H1 (cell line): Measurements from ENCODE around the gene PTMA. TPM values are rescaled to one million over a fixed set of nuclear protein-coding genes. Genes with fewer than 3 reads are reported as not detected.

Source experiments
- CTCF ChIA-PET: fragments of 300-600 bp; sonication (Branson Sonifier 250); formaldehyde crosslinking; loops from one replicate; lab custom pipeline; 2021; ENCODE audit not compliant: partially characterized antibody; lab: Charles Lee
- POLR2A ChIA-PET: fragments of 300-600 bp; sonication (Branson Sonifier 250); formaldehyde crosslinking; loops from one replicate; lab custom pipeline; 2021; ENCODE audit warnings: inconsistent platforms; ENCODE audit not compliant: partially characterized antibody; lab: Charles Lee
- DNase-seq, 2 experiments: peaks; one replicate each; pipeline versions ENCODE4 v3.0.0 to v3.0.0-alpha.2; 2010 to 2022; ENCODE audit warnings: low spot score in 2 of 2, low read depth in 1 of 2, mixed read lengths in 1 of 2
- FAIRE-seq: peaks from 2 replicates; lab custom pipeline; 2011; peaks lifted over from hg19 to GRCh38; lab: Jason Lieb, UNC
- H2AFZ ChIP-seq: 2 replicates; pipeline ENCODE4 v1.8.1; 2012; ENCODE audit warnings: low read length, inconsistent platforms
- H2AK5ac ChIP-seq: 2 replicates; pipeline ENCODE4 v1.6.1; 2013; ENCODE audit warnings: low read depth, low read length
- H2BK120ac ChIP-seq: replicated peaks from 2 replicates; pipeline ENCODE3; 2013; ENCODE audit warnings: low read depth, low read length, inconsistent platforms
- H2BK12ac ChIP-seq: 2 replicates; pipeline ENCODE4 v1.6.1; 2013; ENCODE audit warnings: low read depth, low read length
- H2BK15ac ChIP-seq: 2 replicates; pipeline ENCODE4 v1.6.1; 2013; ENCODE audit warnings: low read length
- H2BK20ac ChIP-seq: 2 replicates; pipeline ENCODE4 v1.6.1; 2013; ENCODE audit warnings: low read length
- H2BK5ac ChIP-seq: 2 replicates; pipeline ENCODE4 v1.6.1; 2013; ENCODE audit warnings: low read depth, low read length
- H3K14ac ChIP-seq: 2 replicates; pipeline ENCODE4 v1.6.1; 2013; ENCODE audit warnings: inconsistent platforms; ENCODE audit not compliant: insufficient read length
- H3K18ac ChIP-seq: 2 replicates; pipeline ENCODE4 v1.6.1; 2013; ENCODE audit warnings: low read length; ENCODE audit errors: extremely low read depth
- H3K23ac ChIP-seq: 2 replicates; pipeline ENCODE4 v1.6.1; 2013; ENCODE audit warnings: inconsistent platforms; ENCODE audit not compliant: insufficient read length
- H3K23me2 ChIP-seq: 2 replicates; pipeline ENCODE4 v1.6.1; 2013; ENCODE audit warnings: low read depth, low read length
- H3K27ac ChIP-seq: 2 replicates; pipeline ENCODE4 v1.6.1; 2011; ENCODE audit warnings: low read depth, low read length, inconsistent platforms
- H3K27me3 ChIP-seq, 4 experiments: replicated peaks in 1 of 4; 1 replicate in 1 of 4; 2 replicates in 3 of 4; pipeline versions ENCODE4 v1.6.1 to v1.8.1; 2011 to 2013; ENCODE audit warnings: low read length in 3 of 4, mild to moderate bottlenecking in 3 of 4, inconsistent platforms in 2 of 4, mixed read lengths in 2 of 4, moderate library complexity in 1 of 4; ENCODE audit not compliant: control insufficient read depth in 3 of 4, insufficient read depth in 3 of 4; ENCODE audit errors: extremely low read depth in 1 of 4
- H3K36me3 ChIP-seq, 4 experiments: 2 replicates each; pipeline versions ENCODE4 v1.6.1 to v1.8.1; 2011 to 2013; ENCODE audit warnings: mild to moderate bottlenecking in 4 of 4, low read length in 3 of 4, moderate library complexity in 2 of 4, control low read depth in 1 of 4, inconsistent platforms in 1 of 4; ENCODE audit not compliant: insufficient read depth in 4 of 4, control insufficient read depth in 2 of 4
- H3K4ac ChIP-seq: replicated peaks from 2 replicates; pipeline ENCODE3; 2013; ENCODE audit warnings: low read length, low read depth, mixed read lengths, inconsistent platforms; ENCODE audit not compliant: insufficient read length
- H3K4me1 ChIP-seq, 4 experiments: replicated peaks in 1 of 4; 1 replicate in 1 of 4; 2 replicates in 3 of 4; pipeline versions ENCODE4 v1.6.1 to v1.8.1; 2011 to 2013; ENCODE audit warnings: low read length in 3 of 4, inconsistent platforms in 2 of 4, mixed read lengths in 1 of 4; ENCODE audit not compliant: insufficient read depth in 4 of 4, control insufficient read depth in 3 of 4
- H3K4me2 ChIP-seq, 2 experiments: 2 replicates each; pipeline versions ENCODE4 v1.6.1 to v1.8.1; 2011 to 2013; ENCODE audit warnings: low read depth in 2 of 2, low read length in 2 of 2, control low read depth in 1 of 2, inconsistent platforms in 1 of 2, mild to moderate bottlenecking in 1 of 2; ENCODE audit not compliant: insufficient read depth in 1 of 2
- H3K4me3 ChIP-seq, 4 experiments: fragments of 200-600, 300-600 bp in 1 of 4; sonication (generic), shearing (Covaris generic), sonication (Bioruptor Twin) in 1 of 4; 2 replicates each; pipeline versions ENCODE4 v1.5.1 to v1.8.1; 2011 to 2016; ENCODE audit warnings: low read length in 4 of 4, low read depth in 3 of 4, control low read depth in 2 of 4, inconsistent platforms in 2 of 4, mild to moderate bottlenecking in 2 of 4, mixed read lengths in 1 of 4, moderate library complexity in 1 of 4; ENCODE audit not compliant: insufficient read depth in 2 of 4; ENCODE audit errors: extremely low read depth in 1 of 4
- H3K56ac ChIP-seq: replicated peaks from 2 replicates; pipeline ENCODE3; 2013; ENCODE audit warnings: low read depth, mild to moderate bottlenecking, mixed read lengths, low read length, inconsistent platforms; ENCODE audit not compliant: insufficient read length
- H3K79me1 ChIP-seq: 2 replicates; pipeline ENCODE4 v1.6.1; 2013; ENCODE audit warnings: low read depth, low read length, control low read depth
- H3K79me2 ChIP-seq, 2 experiments: 2 replicates each; pipeline versions ENCODE4 v1.6.1 to v1.8.1; 2012 to 2013; ENCODE audit warnings: low read length in 2 of 2, mild to moderate bottlenecking in 2 of 2, inconsistent platforms in 1 of 2; ENCODE audit not compliant: insufficient read depth in 2 of 2, control insufficient read depth in 1 of 2
- H3K9ac ChIP-seq, 4 experiments: replicated peaks in 1 of 4; 1 replicate in 1 of 4; 2 replicates in 3 of 4; pipeline versions ENCODE4 v1.6.1 to v1.8.1; 2011 to 2013; ENCODE audit warnings: low read depth in 3 of 4, low read length in 3 of 4, control low read depth in 2 of 4, mild to moderate bottlenecking in 2 of 4, moderate library complexity in 2 of 4, inconsistent platforms in 1 of 4; ENCODE audit errors: extremely low read depth in 1 of 4
- H3K9me3 ChIP-seq, 2 experiments: 2 replicates each; pipeline versions ENCODE4 v1.6.1 to v1.8.1; 2012 to 2013; ENCODE audit warnings: mild to moderate bottlenecking in 2 of 2, moderate library complexity in 2 of 2, control low read depth in 1 of 2, inconsistent platforms in 1 of 2, low read depth in 1 of 2, low read length in 1 of 2, mixed read lengths in 1 of 2; ENCODE audit not compliant: insufficient read depth in 2 of 2
- H4K20me1 ChIP-seq, 2 experiments: replicated peaks in 1 of 2; 2 replicates each; pipeline versions ENCODE3 to v1.8.1; 2011 to 2013; ENCODE audit warnings: inconsistent platforms in 2 of 2, low read length in 2 of 2, mild to moderate bottlenecking in 1 of 2; ENCODE audit not compliant: insufficient read depth in 2 of 2, control insufficient read depth in 1 of 2
- H4K5ac ChIP-seq: 2 replicates; pipeline ENCODE4 v1.6.1; 2013; ENCODE audit warnings: low read length, low read depth, mixed read lengths, inconsistent platforms; ENCODE audit not compliant: insufficient read length
- H4K8ac ChIP-seq: 2 replicates; pipeline ENCODE4 v1.8.0; 2013; ENCODE audit warnings: mild to moderate bottlenecking, moderate library complexity, low read length, inconsistent platforms; ENCODE audit not compliant: insufficient read depth; ENCODE audit errors: extremely low read depth
- H4K91ac ChIP-seq: replicated peaks from 2 replicates; pipeline ENCODE3; 2013; ENCODE audit warnings: low read length, mixed read lengths, inconsistent platforms; ENCODE audit not compliant: insufficient read length
- ATF2 ChIP-seq: IDR thresholded peaks from 2 replicates; pipeline ENCODE4 v1.6.1; 2012; ENCODE audit warnings: low read length, inconsistent platforms
- BCL11A ChIP-seq, 2 experiments: IDR thresholded peaks; one replicate each; pipeline ENCODE4 v1.6.1; 2011; ENCODE audit warnings: low read depth in 2 of 2, low read length in 2 of 2, mild to moderate bottlenecking in 2 of 2
- CBX8 ChIP-seq: fragments of 300-800, 300-1000 bp; sonication (generic); IDR thresholded peaks from 2 replicates; pipeline ENCODE4 v1.7.1; 2016; ENCODE audit warnings: low read depth, low read length, borderline replicate concordance
- EGR1 ChIP-seq: IDR thresholded peaks from 2 replicates; pipeline ENCODE4 v1.6.1; 2011; ENCODE audit warnings: low read depth, low read length, borderline replicate concordance
- HDAC2 ChIP-seq, 2 experiments: fragments of 300-600 bp in 1 of 2; sonication (generic) in 1 of 2; IDR thresholded peaks; 2 replicates each; pipeline ENCODE4 v1.6.1; 2011 to 2012; ENCODE audit warnings: low read depth in 2 of 2, low read length in 2 of 2, mild to moderate bottlenecking in 2 of 2, moderate library complexity in 2 of 2, borderline replicate concordance in 1 of 2, inconsistent platforms in 1 of 2
- PHF8 ChIP-seq: fragments of 200-600 bp; sonication (generic); conservative IDR thresholded peaks from 2 replicates; pipeline ENCODE4 v1.7.1; 2012; ENCODE audit warnings: low read depth, mild to moderate bottlenecking, inconsistent platforms, low read length, moderate library complexity
- POLR2AphosphoS5 ChIP-seq: IDR thresholded peaks from 2 replicates; pipeline ENCODE4 v1.6.1; 2011; ENCODE audit warnings: low read depth, low read length
- SAP30 ChIP-seq: fragments of 300-600 bp; sonication (generic); IDR thresholded peaks from 2 replicates; pipeline ENCODE4 v1.7.1; 2012; ENCODE audit warnings: low read length, moderate library complexity, mild to moderate bottlenecking, inconsistent platforms; ENCODE audit not compliant: insufficient read depth, insufficient replicate concordance
- SIX5 ChIP-seq: IDR thresholded peaks from 2 replicates; pipeline ENCODE4 v1.6.1; 2011; ENCODE audit warnings: mild to moderate bottlenecking, low read depth, low read length
- SP2 ChIP-seq: IDR thresholded peaks from 2 replicates; pipeline ENCODE4 v1.6.1; 2012; ENCODE audit warnings: mild to moderate bottlenecking, low read length, inconsistent platforms
- SRF ChIP-seq: IDR thresholded peaks from 2 replicates; pipeline ENCODE4 v1.6.1; 2011; ENCODE audit warnings: mild to moderate bottlenecking, low read depth, low read length, moderate library complexity
- TAF1 ChIP-seq: IDR thresholded peaks from 2 replicates; pipeline ENCODE4 v1.6.1; 2011; ENCODE audit warnings: mild to moderate bottlenecking, low read depth, low read length
- WGBS, 2 experiments: shearing (Covaris generic) in 1 of 2; methylation state at CpG; one replicate each; pipeline versions ENCODE4 v1.1.6 to v1.1.7; 2013 to 2015; ENCODE audit warnings: low lambda C conversion rate in 2 of 2, mixed read lengths in 2 of 2, inconsistent platforms in 1 of 2, low coverage in 1 of 2, missing lambda C conversion rate in 1 of 2; ENCODE audit not compliant: insufficient replicate concordance in 2 of 2, insufficient coverage in 1 of 2, insufficient read length in 1 of 2; ENCODE audit errors: extremely low coverage in 1 of 2, missing lambda C conversion rate in 1 of 2; 5-methylcytosine and 5-hydroxymethylcytosine counted together
- polyA plus RNA-seq, 7 experiments: library from polyadenylated mRNA; depleted of rRNA in 3 of 7; stranded (reverse) in 5 of 7; unstranded in 2 of 7; fragments of >200 nt in 5 of 7; fragments of 200-250 nt in 2 of 7; gene quantifications; 1 replicate in 5 of 7; 2 replicates in 1 of 7; 4 replicates in 1 of 7; pipeline versions ENCODE4 v1.2.1 to v1.2.3, GENCODE V29; 2011 to 2013; ENCODE audit warnings: missing spikeins in 2 of 7, mixed read lengths in 2 of 7
- total RNA-seq: library from RNA; stranded (reverse); fragmentation: NEBNext Ultra II Directional; extraction: Animal tissue kit (Norgen Biotek cat#: 25700); gene quantifications from 2 replicates; pipeline ENCODE4 v1.2.1, GENCODE V29; 2021

The PTMA gene
- total and polyA plus RNA-seq, 2 of the 8 experiments (the other 6 are each of a cell fraction or from before 2014, with no cell fraction given): 683 to 2,680 TPM

- H3K36me3 ChIP-seq: no peaks in the 10 kb centered on the region
- no peaks in the 10 kb centered on the region for H3K9me3 ChIP-seq
- H3K9ac ChIP-seq: no peak overlapping the region
- no peak overlapping the region for H2AK5ac ChIP-seq
- DNase-seq (no peak), FAIRE-seq (no peak)
- H3K27me3 ChIP-seq: no peaks in the 10 kb centered on the region
- no peaks in the 10 kb centered on the region for H3K23me2 ChIP-seq
- no peak overlapping the region for H2BK5ac ChIP-seq
- peaks cover 0 to under 1% of the 10 kb centered on the region in 2 experiments; a peak in 1 of 4 replicates for H3K79me2 ChIP-seq
- H4K20me1 ChIP-seq: no peaks in the 10 kb centered on the region
- H3K18ac ChIP-seq: no peak overlapping the region
- H4K5ac ChIP-seq: no peak overlapping the region
- no peak overlapping the region for H3K14ac ChIP-seq
- no peak overlapping the region for H3K27ac ChIP-seq
- ChIA-PET CTCF (interaction anchor here (0.7 to 7.2 kb wide), 8 partner anchors 9 to 231 kb away, joined by 3 to 135 read pairs (median 5); partner anchors contain the start of gene PTMA), POLR2A (interaction anchor here (2.0 to 22.8 kb wide), 3 partner anchors 10 to 85 kb away, joined by 13 to 1080 read pairs (median 22); partner anchors contain the start of gene PTMA)
- no peak overlapping the region for H4K8ac ChIP-seq
- no peak overlapping the region for H3K4ac ChIP-seq
- no peak overlapping the region for H3K23ac ChIP-seq
- no peak overlapping the region for H2BK12ac ChIP-seq
- WGBS, 2 experiments: 99% methylated on average over 8 of the region's 9 CpGs; no CpG with 5 or more reads in 1 of the 2 experiments
- no peak overlapping the region for H3K4me2 ChIP-seq
- no peak overlapping the region for H2AFZ ChIP-seq
- no peak overlapping the region for H2BK15ac ChIP-seq
- H3K4me3 ChIP-seq: no peak overlapping the region
- no peak overlapping the region for H2BK20ac ChIP-seq
- H3K4me1 ChIP-seq: peaks cover 0 to 2% (median 0%) of the 10 kb centered on the region in 4 experiments; a peak in 2 of 7 replicates
- H3K79me1 ChIP-seq: peaks cover 4% of the 10 kb centered on the region; the same call in 1 of the 2 replicates
- H4K91ac ChIP-seq: no peak overlapping the region
- H2BK120ac ChIP-seq: no peak overlapping the region
- H3K56ac ChIP-seq: no peak overlapping the region
- TF ChIP-seq CBX8 (no peak), SP2 (no peak), SAP30 (no peak), HDAC2 (IDR thresholded peaks at IDR 0.05; ENCODE audit: borderline replicate concordance in 1 of 2, low read depth in 2 of 2, low read length in 2 of 2) (no peak), SIX5 (no peak), TAF1 (no peak), POLR2AphosphoS5 (no peak), PHF8 (no peak), EGR1 (no peak), ATF2 (no peak), BCL11A (IDR thresholded peaks at IDR 0.05; ENCODE audit: low read depth in 2 of 2, low read length in 2 of 2) (no peak), SRF (no peak)
Measured at GRCh38 chr2:231699006-231699405, 9.3 kb upstream of the PTMA start.
